HUDEP-2 (cell line): ENCODE data around the gene INPP5A.
"Not testable (repeated sequence)": the region's sequence is repeated elsewhere in the genome, so short reads cannot be mapped to it uniquely, and the experiment has no call there.

Experiments
- DNase-seq, 76 experiments: peaks; one replicate each; lab custom pipeline; 2025; ENCODE audit not compliant: unreplicated experiment in 76 of 76; lab: John Stamatoyannopoulos, UW

INPP5A gene

DNA sequence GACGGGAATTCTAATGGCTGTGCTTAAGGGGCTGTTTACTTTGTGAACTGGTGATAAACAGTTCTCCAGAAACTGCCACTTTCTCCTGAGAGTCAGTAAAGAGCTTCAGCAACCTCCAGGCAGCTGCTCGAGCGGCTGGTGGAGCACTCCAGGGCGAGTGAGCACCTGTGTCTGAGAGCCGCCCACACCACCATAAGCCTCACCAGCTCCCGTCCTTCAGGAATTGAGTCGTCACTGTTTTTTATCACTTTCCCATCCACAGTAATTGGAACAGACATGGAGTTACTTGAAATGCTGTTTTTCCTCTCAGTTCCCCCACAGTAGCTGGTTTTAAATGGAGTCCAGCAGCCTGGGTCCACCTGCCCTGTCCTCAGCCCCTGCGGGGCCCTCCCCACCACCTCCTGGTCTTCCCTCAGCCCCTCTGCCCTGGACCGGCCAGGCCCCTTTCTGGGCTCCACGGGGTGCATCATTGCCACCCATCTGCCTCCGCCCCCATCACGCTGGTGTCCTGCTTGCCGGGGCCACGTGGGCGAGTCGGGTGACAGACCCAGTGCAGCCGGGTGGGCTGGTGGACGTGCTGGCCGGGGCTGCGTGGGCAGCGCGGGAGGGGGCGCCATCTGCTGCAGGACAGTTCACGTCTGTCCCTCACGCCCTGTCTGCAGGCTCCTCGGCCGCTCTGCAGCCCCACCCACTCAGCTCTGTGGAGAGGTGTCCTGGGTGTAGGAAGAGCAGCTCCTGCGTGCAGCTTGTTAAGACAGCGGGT, 192.4 kb downstream of the INPP5A start:
- DNase-seq: no peak

GRCh38 chr10:132730573-132730953, 193.0 kb downstream of the INPP5A start:
- DNase-seq: no peak

DNA sequence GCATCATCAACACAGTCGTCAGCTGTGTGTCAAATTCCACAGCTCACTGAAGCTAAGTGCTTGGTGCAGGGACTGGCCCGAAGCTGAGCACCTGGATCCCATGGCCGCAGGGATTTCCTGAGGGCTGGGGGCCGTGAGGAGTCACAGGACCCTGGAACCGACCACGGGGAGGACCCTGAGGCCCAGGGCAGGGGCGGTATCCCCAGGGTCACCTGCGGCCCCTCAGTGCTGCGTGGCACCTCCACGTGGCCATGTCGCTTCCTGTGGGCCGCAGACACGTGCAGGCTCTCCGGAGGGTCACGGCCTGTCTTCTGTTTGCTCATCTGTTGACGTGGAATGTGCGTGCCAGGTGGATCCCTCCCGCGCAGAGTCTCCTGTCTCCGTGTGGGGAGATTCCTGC, 194.9 kb downstream of the INPP5A start:
- no peak for DNase-seq

DNA sequence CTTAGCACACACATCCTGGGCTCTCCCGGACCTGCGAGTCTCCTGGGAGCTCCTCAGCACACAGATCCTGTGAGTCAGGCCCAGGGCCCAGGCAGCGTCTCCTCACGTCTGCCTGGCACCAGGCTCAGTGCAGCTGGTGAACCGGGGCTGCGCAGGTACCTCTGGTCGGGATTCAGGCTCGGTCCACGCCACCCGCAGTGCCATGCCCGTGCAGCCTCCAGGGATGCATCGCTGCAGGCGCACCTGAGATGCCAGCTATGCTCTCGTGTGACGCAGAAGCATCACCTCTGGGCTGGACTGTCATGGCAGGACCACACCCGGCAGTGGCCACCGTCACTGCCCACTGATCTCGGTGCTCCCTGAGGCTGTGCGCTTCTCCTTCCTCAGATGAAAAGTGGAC, 196.3 kb downstream of the INPP5A start:
- DNase-seq: no peak

GRCh38 chr10:132735341-132735775, 197.8 kb downstream of the INPP5A start:
- DNase-seq: no peak

DNA sequence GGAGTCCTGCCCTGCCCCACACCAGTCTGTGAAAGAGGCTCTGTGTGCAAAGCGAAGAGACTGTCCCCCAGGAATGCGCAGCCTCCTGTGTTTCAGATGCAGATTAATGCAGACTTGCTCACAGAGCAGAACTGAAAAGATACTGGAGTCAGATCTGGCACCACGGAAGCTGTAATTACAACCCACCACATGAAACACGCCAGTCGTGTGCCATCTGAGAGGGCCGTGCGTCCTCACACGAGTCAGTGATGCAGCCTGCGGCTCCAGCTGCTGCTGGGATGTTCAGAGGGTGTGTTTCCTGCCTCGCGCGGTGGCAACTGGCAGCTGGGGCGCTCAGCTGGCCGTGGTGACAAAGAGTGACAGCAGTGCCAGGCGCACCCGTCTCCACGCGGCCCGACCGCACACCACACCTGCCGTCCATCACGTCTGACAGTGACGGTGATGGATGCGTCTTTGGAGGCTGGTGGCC, 198.4 kb downstream of the INPP5A start:
- no peak for DNase-seq

- DNase-seq: no peak
Measured at GRCh38 chr10:132737390-132738048, 199.9 kb downstream of the INPP5A start.

DNA sequence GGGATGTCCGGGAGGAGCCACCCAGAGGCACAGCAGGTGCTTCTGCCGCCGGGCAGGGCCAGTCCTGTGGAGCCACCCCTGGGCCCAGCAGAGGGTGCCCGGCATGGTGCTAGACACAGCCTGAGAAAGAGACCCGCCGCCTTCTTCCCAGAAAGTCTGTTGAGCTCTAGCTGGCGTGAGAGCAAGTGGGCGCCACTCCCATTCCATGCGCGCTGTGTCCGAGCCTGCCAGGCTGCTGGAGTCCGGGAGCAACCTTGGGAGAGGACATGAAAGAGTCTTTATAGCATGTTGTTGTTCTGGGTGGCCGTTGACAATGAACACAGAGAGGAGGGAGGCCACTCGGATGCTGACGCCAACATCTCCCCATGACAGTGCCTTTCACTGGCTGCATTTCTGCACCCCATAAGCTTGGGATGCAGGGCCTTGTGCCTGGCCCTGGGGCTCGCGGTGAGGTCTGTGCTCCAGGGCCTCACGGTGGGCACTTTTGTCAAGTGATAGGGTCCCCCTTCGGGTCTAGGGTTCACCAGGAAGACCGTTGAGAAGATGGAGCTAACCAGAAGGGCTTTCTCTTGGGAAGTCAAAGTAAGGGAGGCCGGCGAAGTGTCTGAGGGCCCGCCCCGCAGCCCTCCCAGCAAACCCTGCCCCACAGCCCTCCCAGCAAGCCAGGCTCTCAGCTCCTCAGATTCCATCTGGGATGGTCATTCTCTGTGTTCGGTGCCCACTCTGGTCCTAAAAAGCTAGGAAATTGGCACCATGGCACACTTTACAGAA, 201.1 kb downstream of the INPP5A start:
- no peak for DNase-seq

- DNase-seq: no peak
Measured at GRCh38 chr10:132739225-132739613, 201.6 kb downstream of the INPP5A start.

GRCh38 chr10:132740588-132740987, 203.0 kb downstream of the INPP5A start:
- no peak for DNase-seq

- no peak for DNase-seq
Measured at GRCh38 chr10:132742167-132742836, 204.7 kb downstream of the INPP5A start.

DNA sequence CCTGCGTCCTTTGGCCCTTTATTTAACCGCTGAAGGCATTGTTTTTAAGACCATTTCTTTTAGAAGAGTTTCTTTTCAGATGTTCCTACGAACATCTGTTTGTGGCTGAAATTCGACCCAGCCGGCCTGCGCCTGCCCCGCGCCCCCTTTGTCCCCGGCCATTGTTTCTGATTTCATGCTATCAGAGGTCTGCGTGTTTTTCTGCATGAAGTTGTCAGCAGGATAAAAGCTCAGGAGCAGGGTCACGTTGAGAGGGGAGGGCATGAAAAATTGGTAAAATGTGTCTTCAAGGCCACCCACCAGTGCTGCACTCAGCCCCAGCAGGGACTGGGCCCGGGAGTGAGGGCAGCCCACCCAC, 205.2 kb downstream of the INPP5A start:
- no peak for DNase-seq

GRCh38 chr10:132743196-132743924, 205.8 kb downstream of the INPP5A start:
- DNase-seq: not testable (repeated sequence)

DNA sequence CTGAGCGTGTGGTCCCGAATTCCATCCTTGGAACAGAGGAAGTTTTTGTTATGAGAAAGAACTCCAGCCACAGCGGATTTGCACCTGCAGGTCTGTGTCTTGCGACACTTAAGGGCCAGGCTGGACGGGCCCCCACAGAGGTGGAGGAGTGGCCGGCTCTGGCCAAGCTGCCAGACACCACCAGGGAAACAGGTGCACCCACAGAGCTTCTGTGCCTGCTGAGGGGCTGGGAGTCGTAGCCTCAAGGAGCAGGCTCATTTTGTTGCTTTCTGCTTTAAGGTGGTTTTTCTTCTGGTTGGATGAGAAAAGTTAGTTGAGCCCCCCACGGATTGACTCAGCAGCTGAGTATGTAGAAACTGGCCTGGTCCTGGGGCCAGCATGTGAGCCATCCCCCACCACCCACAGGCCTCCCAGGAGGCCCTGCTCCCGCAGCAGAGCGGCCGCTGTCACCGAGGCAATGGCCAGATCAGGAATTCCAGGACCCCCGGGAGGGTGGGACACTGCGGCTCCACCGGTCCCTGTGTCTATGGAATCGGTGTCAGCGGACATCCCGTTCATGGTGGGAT, 206.4 kb downstream of the INPP5A start:
- DNase-seq: no peak

DNA sequence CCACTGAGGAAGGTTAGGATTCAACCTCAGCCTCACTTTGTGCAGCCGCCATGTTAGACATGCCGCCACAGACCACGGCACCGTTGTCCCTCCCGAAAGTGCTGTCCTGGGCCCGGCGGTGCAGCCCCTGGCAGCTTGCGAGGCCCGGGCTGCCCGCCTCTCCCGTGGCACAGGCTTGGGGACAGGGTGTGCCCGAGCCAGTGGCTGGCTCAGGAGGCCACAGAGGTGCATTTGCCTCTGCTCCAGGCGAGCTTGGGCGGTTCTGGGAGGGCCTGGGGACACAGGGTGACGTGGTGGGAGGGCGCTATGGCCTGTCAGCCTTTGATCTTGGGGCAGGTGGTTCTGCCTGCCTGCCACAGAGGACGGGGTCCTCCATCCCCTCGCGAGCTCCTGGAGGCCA, 207.3 kb downstream of the INPP5A start:
- DNase-seq: no peak

GRCh38 chr10:132745511-132745910, 207.9 kb downstream of the INPP5A start:
- DNase-seq: no peak

GRCh38 chr10:132745971-132746370, 208.4 kb downstream of the INPP5A start:
- no peak for DNase-seq

GRCh38 chr10:132746386-132746785, 208.8 kb downstream of the INPP5A start:
- DNase-seq: no peak

DNA sequence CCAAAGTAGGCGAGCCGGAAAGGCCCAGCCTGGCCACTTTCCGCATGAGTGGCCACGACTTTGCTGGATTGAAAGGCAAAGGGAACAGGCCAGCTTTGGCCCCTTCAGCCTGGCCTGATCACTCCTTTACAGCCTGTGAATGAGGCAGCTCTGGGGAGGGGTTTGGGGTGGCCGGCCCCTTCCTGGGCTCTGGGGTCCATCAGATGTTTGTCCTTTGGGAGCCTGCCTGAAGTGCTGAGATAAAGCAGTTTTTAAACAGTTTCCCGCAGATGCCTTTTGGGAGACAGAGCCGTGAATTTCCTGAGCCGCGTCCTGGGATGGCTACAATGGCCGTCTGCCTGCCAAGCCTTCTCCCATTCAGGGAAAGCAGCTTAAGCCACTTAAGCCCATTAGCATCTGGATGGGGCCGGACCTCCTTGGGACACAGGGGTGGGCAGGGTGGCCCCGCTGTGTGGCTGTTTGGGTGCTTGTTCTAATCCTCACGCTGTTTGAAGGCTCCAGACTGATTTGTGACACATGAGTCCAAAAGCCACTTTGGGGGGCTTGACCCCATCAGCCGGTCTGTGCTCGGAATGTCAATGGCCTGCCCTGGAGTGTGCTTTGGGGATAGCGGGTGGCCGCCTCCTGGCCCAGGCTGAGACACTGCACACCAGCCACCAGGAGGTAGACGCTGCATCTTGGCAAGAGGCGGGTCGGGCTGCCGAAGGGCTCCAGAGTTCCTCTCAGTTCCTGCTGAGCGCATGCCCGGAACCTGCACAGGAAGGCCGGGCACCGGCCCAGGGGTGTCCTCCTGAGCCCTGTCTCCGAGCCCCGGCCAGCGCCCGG, 209.4 kb downstream of the INPP5A start:
- DNase-seq: no peak
